Urinary bladder (tissue), 4 donors: ENCODE data around the gene KIRREL3. TPM values are rescaled to one million over a fixed set of nuclear protein-coding genes. Genes with fewer than 3 reads are reported as not detected.
"Not testable (repeated sequence)": the region's sequence is repeated elsewhere in the genome, so short reads cannot be mapped to it uniquely, and the experiment has no call there.

Experiments
- DNase-seq: peaks from one replicate; pipeline ENCODE4 v3.0.0-alpha.2; 2015; ENCODE audit errors: extremely low spot score
- H3K27ac ChIP-seq: one replicate; pipeline ENCODE4 v1.5.1; 2013; ENCODE audit warnings: low read depth, mild to moderate bottlenecking, moderate library complexity
- H3K36me3 ChIP-seq: one replicate; pipeline ENCODE4 v1.6.1; 2013; ENCODE audit warnings: mild to moderate bottlenecking, moderate library complexity; ENCODE audit not compliant: insufficient read depth
- H3K4me1 ChIP-seq: one replicate; pipeline ENCODE4 v1.6.1; 2013; ENCODE audit warnings: mild to moderate bottlenecking, moderate library complexity; ENCODE audit not compliant: insufficient read depth
- H3K4me3 ChIP-seq: one replicate; pipeline ENCODE4 v1.5.1; 2013; ENCODE audit warnings: low read depth, low read length
- whole genome bisulfite sequencing: extraction: QIAGEN DNeasy Blood & Tissue Kit; methylation state at CpG from one replicate; pipeline ENCODE4 v1.1.7; 2013; 5-methylcytosine and 5-hydroxymethylcytosine counted together
- polyA plus RNA-seq: library from polyadenylated mRNA; stranded (reverse); fragments of 200-250 nt; gene quantifications from one replicate; pipeline ENCODE4 v1.2.3, GENCODE V29; 2013
- total RNA-seq: library from RNA; depleted of rRNA; stranded (reverse); fragments of >200 nt; gene quantifications from one replicate; pipeline ENCODE4 v1.2.3, GENCODE V29; 2014
- donor health status: healthy with polysubstance abuse.
- donor health status: healthy.

Gene KIRREL3
- total and polyA plus RNA-seq, 2 donors: 0.80 to 1.0 TPM

GRCh38 chr11:126387857-126388256 lies 612.7 kb downstream of the KIRREL3 start:
- Histone ChIP-seq H3K4me1 (peaks cover 2% of the 10 kb centered on the region), H3K4me3 (no peak overlapping the region), H3K27ac (no peak overlapping the region), H3K36me3 (no peaks in the 10 kb centered on the region)
- 65% methylated on average over 5 of the region's 5 CpGs for WGBS
- DNase-seq: no peak

- not testable (repeated sequence) for DNase-seq, H3K36me3 ChIP-seq, H3K4me3 ChIP-seq, H3K4me1 ChIP-seq, H3K27ac ChIP-seq
- 55% methylated on average over 5 of the region's 5 CpGs for WGBS
Measured at GRCh38 chr11:126386729-126387071, 613.9 kb downstream of the KIRREL3 start.

GRCh38 chr11:126385991-126386728 lies 614.4 kb downstream of the KIRREL3 start:
- Histone ChIP-seq H3K36me3 (no peaks in the 10 kb centered on the region), H3K4me3 (no peak overlapping the region), H3K27ac (no peak overlapping the region), H3K4me1 (no peaks in the 10 kb centered on the region)
- WGBS: 85% methylated on average over 8 of the region's 8 CpGs
- no peak for DNase-seq

DNA sequence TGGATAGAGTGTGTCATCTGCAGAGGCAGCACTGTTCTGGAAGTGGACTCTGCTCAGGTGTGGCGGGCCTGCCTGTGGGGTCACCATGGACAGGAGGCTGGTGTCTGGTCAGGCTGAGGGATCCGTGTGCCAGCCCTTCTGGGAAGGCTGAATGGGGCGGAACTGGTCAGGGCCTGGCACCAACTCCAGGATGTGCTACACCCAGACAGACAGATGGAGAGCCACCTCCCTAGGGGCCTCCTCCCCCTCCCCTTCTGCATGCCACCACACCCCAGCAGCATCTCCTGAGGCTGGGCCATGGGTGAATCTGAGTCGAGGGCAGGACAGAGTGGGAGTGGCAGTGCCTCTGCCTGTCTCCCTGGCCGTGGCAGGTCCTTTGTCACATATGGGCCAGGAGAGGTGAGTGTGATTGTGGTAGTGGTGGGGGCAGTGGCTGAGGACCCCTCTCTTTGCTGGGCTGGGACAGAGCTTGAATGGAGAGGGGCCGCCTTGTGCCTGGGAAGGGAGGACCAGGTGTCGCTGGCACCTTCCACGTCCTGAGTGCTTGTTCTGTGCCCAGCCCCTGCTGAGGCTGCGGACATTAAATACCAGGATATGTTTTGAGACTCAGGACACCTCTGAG lies 616.0 kb downstream of the KIRREL3 start:
- no peaks in the 10 kb centered on the region for H3K4me1 ChIP-seq
- 88% methylated on average over 9 of the region's 9 CpGs for WGBS
- no peak overlapping the region for H3K27ac ChIP-seq
- H3K36me3 ChIP-seq: no peaks in the 10 kb centered on the region
- DNase-seq: no peak
- no peak overlapping the region for H3K4me3 ChIP-seq

DNA sequence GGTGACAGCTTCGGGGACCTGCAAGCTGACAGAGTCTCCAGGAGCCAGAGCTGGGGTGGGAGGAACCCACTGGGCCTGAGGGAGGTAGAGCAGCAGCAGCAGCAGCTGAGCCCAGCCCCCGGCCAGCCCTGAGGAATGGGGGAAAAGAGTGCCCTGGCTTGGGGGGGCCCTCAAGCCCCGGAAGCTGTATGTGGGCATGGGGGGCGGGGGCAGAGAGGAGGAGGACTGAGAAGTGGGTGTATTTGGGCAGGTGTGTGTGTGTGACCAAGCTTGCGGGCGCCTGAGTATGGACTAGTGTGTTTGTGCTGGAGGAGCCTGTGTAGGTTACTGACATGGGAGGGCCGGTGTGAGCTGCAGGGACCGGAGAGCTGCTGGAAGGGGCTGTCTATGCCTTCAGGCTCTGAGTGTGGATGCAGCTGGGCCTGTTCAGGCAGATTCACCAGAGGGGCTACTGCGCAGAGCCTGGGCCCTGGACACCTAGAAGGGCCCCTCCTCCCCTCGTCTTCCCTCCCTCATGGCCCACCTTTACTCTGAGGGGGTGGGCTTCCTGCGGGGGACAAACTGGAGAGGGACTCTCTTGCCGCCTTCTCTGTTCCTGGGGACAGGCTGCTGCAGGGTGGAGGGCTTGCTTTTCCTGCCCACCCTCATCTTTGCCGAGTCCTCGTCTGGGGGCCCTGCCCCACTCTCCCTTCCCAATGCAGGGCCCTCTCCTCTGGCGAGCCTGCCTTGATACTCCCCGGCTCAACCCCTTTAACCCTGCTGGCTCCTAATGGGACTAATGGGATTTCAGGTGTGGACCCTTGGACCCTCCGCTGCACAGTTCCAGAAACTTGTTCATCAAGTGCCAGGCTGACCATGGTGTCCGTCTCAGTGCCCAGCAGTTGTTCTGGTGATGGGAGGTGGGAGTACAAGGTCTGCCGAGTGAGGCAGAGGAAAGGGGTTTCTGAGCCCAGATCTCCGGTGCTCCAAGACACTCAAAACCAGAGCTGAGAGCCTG lies 616.9 kb downstream of the KIRREL3 start:
- Histone ChIP-seq H3K4me1 (no peaks in the 10 kb centered on the region), H3K4me3 (no peak overlapping the region), H3K36me3 (no peaks in the 10 kb centered on the region), H3K27ac (no peak overlapping the region)
- DNase-seq: no peak
- 84% methylated on average over 20 of the region's 20 CpGs for WGBS

DNA sequence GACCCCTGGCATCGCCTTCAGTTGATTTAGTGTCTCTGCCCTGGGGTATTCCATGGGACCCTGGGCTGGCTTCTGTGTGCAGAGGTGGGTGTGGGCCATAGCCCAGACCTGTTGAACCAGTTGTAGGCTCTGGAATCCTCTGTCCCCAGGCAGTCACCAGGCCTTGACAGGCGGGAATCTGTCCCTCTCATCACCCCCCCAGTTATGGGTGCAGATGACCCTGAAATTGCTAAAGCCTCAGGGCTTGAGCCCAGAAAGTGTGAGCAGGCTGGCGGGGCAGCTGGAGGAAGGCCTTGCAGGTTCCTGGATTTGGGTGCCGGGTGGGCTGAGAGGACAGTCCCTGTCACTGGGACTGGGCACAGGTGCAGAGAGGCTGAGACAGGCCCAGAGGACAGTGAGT lies 617.9 kb downstream of the KIRREL3 start:
- not testable (repeated sequence) for DNase-seq, H3K4me1 ChIP-seq, H3K27ac ChIP-seq, H3K4me3 ChIP-seq, H3K36me3 ChIP-seq
- 97% methylated on average over 4 of the region's 4 CpGs for WGBS

- H3K4me3 ChIP-seq, H3K4me1 ChIP-seq, H3K36me3 ChIP-seq, H3K27ac ChIP-seq, DNase-seq: not testable (repeated sequence)
- WGBS: 84% methylated on average over 5 of the region's 10 CpGs
Measured at GRCh38 chr11:126381960-126382359, 618.6 kb downstream of the KIRREL3 start.

- WGBS: 90% methylated on average over 4 of the region's 4 CpGs
- DNase-seq: no peak
- H3K36me3 ChIP-seq: no peaks in the 10 kb centered on the region
- no peaks in the 10 kb centered on the region for H3K4me1 ChIP-seq
- H3K27ac ChIP-seq: no peak overlapping the region
- no peak overlapping the region for H3K4me3 ChIP-seq
Measured at GRCh38 chr11:126380909-126381308, 619.7 kb downstream of the KIRREL3 start.

GRCh38 chr11:126378763-126379162 lies 621.8 kb downstream of the KIRREL3 start:
- Histone ChIP-seq H3K27ac (no peak overlapping the region), H3K4me1 (no peaks in the 10 kb centered on the region), H3K4me3 (no peak overlapping the region), H3K36me3 (no peaks in the 10 kb centered on the region)
- DNase-seq: no peak
- 48% methylated on average over 4 of the region's 4 CpGs for WGBS

DNA sequence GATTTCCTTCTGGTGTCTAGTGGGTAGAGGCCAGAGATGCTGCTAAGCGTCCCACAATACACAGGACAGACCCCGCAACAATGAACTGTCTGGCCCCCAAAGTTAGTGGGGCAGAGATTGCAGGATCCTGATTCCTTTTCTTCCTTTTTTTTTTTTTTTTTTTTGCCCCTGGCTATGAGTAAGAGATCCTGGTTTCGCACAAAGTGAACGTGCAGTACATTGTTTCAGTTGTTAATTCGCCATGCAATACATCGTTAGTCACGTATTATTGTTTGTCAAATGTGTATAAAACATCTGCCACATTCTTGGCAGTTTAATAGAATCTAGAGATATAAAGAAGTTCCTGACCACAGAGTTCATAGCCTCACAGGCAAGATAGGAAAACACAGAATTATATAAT lies 624.8 kb downstream of the KIRREL3 start:
- no peaks in the 10 kb centered on the region for H3K36me3 ChIP-seq
- no peaks in the 10 kb centered on the region for H3K4me1 ChIP-seq
- no peak overlapping the region for H3K27ac ChIP-seq
- DNase-seq: no peak
- no peak overlapping the region for H3K4me3 ChIP-seq
- WGBS: 58% methylated on average over 7 of the region's 7 CpGs

GRCh38 chr11:126374562-126375300 lies 625.8 kb downstream of the KIRREL3 start:
- not testable (repeated sequence) for DNase-seq, H3K4me3 ChIP-seq, H3K27ac ChIP-seq, H3K36me3 ChIP-seq, H3K4me1 ChIP-seq
- WGBS: 90% methylated on average over 20 of the region's 28 CpGs

- not testable (repeated sequence) for H3K27ac ChIP-seq, H3K4me1 ChIP-seq, H3K36me3 ChIP-seq, H3K4me3 ChIP-seq, DNase-seq
- WGBS: 67% methylated on average over 12 of the region's 12 CpGs
Measured at GRCh38 chr11:126373389-126374066, 627.0 kb downstream of the KIRREL3 start.
